SIG-M5 (cell line): ENCODE data around the gene KLK1.
"Not testable (repeated sequence)": the region's sequence is repeated elsewhere in the genome, so short reads cannot be mapped to it uniquely, and the experiment has no call there.

Source experiments
- DNase-seq: peaks from one replicate; lab custom pipeline; 2025; lab: John Stamatoyannopoulos, UW

Gene KLK1

DNA sequence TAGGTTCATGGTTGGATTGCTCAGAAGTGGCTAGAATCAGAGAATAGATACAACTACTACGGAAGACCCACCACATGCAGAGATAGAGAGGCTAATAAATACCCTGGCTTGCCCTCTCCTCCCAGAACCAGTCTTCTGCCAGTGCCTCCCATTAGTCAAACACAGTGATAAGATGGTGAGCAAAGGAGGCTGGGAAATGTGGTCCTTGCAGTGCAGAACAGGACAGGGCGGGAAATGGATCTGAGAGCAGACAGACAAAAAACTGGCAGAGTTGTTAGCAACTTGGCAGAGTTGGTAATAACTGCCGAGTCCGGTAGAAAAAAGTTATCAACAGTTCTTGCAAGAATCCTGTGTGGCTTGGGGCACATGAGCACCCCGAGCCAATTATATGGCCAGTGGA, 8.7 kb downstream of the KLK1 start:
- DNase-seq: no peak

DNA sequence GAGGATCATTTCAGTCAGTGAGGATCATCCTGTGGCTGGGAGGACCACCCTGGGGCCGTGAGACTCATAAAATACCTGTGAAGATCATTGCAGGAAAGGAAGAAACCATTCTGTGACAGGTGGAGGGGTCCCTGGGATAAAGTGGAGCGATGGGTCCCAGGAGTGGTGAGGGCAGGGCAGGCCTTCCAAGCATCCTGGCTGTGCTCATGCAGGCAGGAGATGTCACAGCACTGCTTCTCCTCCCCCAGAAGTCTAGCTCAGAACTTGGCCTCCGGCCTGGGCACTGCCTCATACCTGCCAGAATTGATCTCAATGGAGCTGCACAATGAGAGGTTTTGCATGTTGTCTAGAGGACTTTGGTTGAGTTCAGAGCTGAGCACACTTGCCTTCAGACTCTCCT, 11.1 kb downstream of the KLK1 start:
- no peak for DNase-seq

DNA sequence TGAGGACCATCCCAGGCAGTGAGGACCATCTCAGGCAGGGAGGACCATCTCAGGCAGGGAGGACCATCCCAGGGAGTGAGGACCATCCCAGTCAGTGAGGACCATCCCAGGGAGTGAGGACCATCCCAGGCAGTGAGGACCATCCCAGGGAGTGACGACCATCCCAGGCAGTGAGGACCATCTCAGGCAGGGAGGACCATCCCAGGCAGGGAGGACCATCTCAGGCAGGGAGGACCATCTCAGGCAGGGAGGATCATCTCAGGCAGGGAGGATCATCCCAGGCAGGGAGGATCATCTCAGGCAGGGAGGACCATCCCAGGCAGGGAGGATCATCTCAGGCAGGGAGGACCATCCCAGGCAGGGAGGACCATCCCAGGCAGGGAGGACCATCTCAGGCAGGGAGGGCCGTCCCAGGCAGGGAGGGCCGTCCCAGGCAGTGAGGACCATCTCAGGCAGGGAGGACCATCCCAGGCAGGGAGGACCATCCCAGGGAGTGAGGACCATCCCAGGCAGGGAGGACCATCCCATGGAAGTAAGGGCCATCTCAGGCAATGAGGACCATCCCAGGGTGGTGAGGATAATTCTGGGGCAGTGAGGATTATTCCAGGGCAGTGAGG, 11.9 kb downstream of the KLK1 start:
- not testable (repeated sequence) for DNase-seq

GRCh38 chr19:50808856-50809255, 14.7 kb downstream of the KLK1 start:
- DNase-seq: no peak

- DNase-seq: peak; percentile 88
Observed at GRCh38 chr19:50804420-50805272, 18.9 kb downstream of the KLK1 start.

GRCh38 chr19:50803633-50804419, 19.8 kb downstream of the KLK1 start:
- DNase-seq: no peak

DNA sequence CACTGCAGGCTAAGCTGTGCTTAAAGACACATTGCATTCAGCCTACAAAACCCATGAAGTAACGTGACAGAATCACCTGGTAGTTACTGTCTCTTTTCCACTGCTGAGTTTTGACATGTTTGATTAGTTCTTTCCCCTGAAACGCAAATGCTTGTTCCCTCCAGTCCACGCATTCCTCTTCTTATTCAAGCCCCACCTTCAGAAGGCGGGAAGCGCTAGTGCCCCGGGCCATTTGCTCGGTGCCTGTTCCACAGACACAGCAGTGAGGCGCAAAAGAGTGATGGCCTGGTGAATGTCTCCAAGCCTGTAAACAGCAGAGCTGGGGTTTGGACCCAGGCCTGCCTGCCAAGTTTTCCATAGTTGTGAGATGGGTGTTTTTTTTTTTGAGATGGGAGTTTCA, 22.5 kb downstream of the KLK1 start:
- DNase-seq: no peak

DNA sequence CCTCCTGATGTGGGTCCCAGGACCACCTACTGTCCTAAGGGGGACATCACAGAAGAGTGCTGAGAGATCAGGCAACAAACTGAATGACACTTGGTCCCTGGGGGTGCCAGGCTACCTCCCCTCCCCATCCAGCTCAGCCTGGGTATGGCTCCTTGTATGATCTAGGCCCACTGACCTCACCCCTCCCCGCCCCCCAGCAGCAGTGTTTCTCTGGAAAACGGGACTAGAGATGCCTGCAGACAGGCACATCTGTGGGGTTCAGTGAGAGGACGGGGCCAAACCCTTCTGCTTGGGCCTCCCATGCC, 24.1 kb downstream of the KLK1 start:
- DNase-seq: no peak

DNA sequence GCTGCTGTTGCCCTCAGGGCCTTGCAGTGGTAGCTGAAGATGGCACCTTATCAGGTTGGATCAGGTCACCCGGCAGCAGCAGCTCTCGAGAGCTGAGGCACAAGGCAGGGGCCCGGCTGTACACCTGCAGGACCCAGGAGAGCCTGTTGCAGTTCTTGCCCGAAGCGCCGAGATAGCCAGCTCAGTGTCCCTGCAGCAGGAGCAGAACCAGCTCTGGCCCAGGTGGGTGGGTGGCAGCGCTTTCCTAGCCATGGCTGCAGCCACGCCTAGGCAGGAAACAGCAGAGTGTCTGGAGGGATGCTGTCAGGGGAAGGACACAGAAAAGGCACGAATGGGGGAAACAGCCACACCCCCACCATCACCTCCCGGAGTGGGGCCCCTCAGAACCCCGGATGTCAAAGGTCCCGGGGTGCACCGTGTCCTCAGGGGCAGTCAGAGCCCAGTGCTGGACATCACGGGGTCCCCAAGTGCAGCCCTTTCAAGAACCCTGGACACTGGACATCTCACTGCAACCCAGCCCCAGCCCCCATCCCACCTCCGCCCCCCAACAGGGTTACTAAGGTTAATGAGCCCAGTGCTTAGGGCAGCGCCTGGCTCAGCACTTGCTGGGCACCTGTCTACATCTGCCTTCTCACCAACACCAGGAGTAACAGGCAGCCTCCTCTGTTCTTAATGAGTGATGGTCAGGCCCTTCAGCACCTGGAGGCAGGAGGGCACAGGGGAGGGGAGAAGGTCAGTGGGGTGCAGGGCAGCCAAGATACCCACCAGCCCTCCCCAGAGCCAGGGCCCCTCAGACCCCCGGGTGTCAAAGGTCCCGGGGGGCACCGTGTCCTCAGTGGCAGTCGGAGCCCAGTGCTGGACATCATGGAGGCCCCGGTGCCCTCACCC, 24.7 kb downstream of the KLK1 start:
- DNase-seq: no peak

DNA sequence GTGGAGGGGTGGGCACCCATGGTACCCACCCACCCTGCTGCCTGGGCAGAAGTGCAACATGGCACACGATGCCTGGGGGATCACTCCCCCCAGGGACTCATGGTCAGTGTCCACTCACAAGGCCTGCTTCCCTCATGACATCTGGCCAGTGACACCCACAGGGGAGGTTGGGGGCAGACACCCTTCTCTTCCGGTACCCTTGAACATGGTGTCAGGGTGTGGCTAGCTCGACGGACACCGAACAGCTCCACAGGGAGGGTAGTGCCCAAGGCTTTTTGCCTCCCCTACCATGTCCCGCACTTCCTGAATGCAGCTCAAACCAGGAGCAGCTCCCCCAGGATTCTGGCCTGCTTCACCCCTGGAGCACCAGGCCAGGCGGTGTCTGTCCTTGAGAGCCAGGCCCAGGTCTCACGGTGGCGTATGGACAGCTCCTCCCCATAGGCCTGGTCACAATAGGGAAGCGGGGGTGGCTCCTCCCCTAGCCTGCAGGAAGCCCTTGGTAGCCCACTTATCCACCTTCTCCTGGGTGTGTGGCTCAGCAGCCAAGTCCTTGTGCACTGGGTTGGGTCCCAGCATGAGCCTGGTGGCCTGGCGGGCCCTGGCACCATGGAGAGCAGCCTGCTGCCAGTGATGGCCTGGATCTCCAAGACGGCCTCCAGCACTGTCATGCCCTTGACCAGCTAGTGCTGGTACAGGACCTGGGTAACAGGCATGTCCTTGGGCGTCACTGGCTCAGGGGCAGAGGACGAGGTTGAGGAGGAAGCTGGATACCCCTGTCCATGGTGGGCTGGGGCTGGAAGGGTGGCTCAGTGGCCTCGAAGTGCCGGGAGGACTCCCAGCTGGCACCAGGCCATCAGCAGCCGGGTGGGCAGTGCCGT, 25.6 kb downstream of the KLK1 start:
- no peak for DNase-seq

GRCh38 chr19:50797429-50797780, 26.2 kb downstream of the KLK1 start:
- no peak for DNase-seq

- no peak for DNase-seq
Observed at GRCh38 chr19:50796634-50797428, 26.8 kb downstream of the KLK1 start.

DNA sequence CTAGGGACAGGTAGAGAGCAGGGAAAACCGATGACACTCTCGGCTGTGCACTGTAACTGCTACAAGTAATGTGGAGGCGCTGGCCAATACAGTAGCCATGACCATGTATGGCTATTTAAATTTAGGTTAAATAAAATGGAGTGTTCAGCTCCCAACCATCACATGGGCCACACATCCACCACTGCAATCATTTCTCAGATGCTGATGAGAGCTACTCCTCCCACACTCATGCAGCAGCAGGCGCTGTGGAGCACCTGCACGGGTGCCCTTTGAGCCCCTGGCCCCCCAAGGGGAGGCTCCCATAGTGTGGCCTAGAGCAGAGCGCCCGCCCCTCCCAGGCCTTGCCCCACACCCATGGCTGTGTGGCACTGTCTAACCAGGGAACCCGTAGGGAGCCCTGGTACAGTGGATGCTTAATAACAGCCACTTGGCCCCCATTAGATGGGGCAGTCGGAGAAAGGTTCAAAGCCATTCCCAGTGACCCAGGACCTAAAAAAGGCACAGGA, 27.4 kb downstream of the KLK1 start:
- DNase-seq: no peak

GRCh38 chr19:50795664-50796073, 27.9 kb downstream of the KLK1 start:
- DNase-seq: no peak

GRCh38 chr19:50794876-50795663, 28.5 kb downstream of the KLK1 start:
- no peak for DNase-seq

- no peak for DNase-seq
Observed at GRCh38 chr19:50794074-50794875, 29.3 kb downstream of the KLK1 start.

GRCh38 chr19:50793558-50794065, 30.0 kb downstream of the KLK1 start:
- no peak for DNase-seq
